K562 (cell line): ENCODE data around the gene RNF187. TPM values are rescaled to one million over a fixed set of nuclear protein-coding genes. Genes with fewer than 3 reads are reported as not detected.

ENCODE experiments used
- ATAC-seq: fragments of 200-7000 bp; cut with Tn5 transposase; 3 replicates; pipeline ENCODE4 v1.9.1; 2020; ENCODE audit warnings: moderate library complexity
- BruUV-seq: library from RNA; stranded (reverse); fragments of 400-500 nt; replicated peaks from 2 replicates; lab custom pipeline; 2021; lab: Mats Ljungman, UMichigan
- CTCF ChIA-PET: fragments of 300-600 bp; formaldehyde crosslinking; extraction: SDS; loops from one replicate; lab custom pipeline; 2021; ENCODE audit warnings: low intra/inter-chr PET ratio; lab: Yijun Ruan, JAX
- POLR2A ChIA-PET: fragments of 300-600, 350-650 bp; sonication (Branson Sonifier 250); formaldehyde crosslinking; extraction: SDS; loops from one replicate; lab custom pipeline; 2021; ENCODE audit warnings: antibody characterized with exemption, inconsistent platforms; lab: Yijun Ruan, JAX
- DNase-seq, 4 experiments: peaks; one replicate each; pipeline versions ENCODE4 v3.0.0 to v3.0.0-alpha.2; 2011 to 2018; ENCODE audit warnings: low spot score in 3 of 4, mixed read lengths in 3 of 4; ENCODE audit errors: extremely low read depth in 1 of 4
- FAIRE-seq: peaks from 2 replicates; lab custom pipeline; 2011; peaks lifted over from hg19 to GRCh38; lab: Jason Lieb, UNC
- H2AFZ ChIP-seq: 2 replicates; pipeline ENCODE4 v1.6.0; 2011; ENCODE audit warnings: low read depth, low read length, control low read depth, inconsistent platforms
- H3K27ac ChIP-seq: fragments of 200-600 bp; 3 replicates; pipeline ENCODE4 v1.8.0; 2011; ENCODE audit warnings: low read depth, mild to moderate bottlenecking, control low read depth, inconsistent platforms, low read length, moderate library complexity, mixed read lengths; ENCODE audit errors: extremely low read depth
- H3K27me3 ChIP-seq, 2 experiments: fragments of 300-600 bp in 1 of 2; 2 replicates in 1 of 2; 3 replicates in 1 of 2; pipeline versions ENCODE4 v1.6.0 to v1.8.0; 2011; ENCODE audit warnings: inconsistent platforms in 2 of 2, low read length in 2 of 2, mild to moderate bottlenecking in 1 of 2, mixed read lengths in 1 of 2, moderate library complexity in 1 of 2; ENCODE audit not compliant: control insufficient read depth in 2 of 2, insufficient read depth in 2 of 2
- H3K36me3 ChIP-seq: fragments of 300-600 bp; 3 replicates; pipeline ENCODE4 v1.8.0; 2011; ENCODE audit warnings: mild to moderate bottlenecking, low read length, inconsistent platforms; ENCODE audit not compliant: control insufficient read depth, insufficient read depth
- H3K4me1 ChIP-seq, 2 experiments: fragments of 200-600 bp in 1 of 2; replicated peaks in 1 of 2; 2 replicates in 1 of 2; 3 replicates in 1 of 2; pipeline versions ENCODE4 v1.5.1 to v1.8.0; 2011; ENCODE audit warnings: inconsistent platforms in 2 of 2, low read length in 2 of 2, mild to moderate bottlenecking in 1 of 2, mixed read lengths in 1 of 2, moderate library complexity in 1 of 2; ENCODE audit not compliant: control insufficient read depth in 2 of 2, insufficient read depth in 2 of 2
- H3K4me2 ChIP-seq: 2 replicates; pipeline ENCODE4 v1.6.1; 2011; ENCODE audit warnings: low read length, control low read depth, inconsistent platforms, mixed read lengths; ENCODE audit not compliant: insufficient read depth
- H3K4me3 ChIP-seq: fragments of 200-600 bp; sonication (generic), shearing (Covaris generic); 2 replicates; pipeline ENCODE4 v1.5.1; 2016; ENCODE audit warnings: control low read depth, inconsistent platforms
- H3K79me2 ChIP-seq: fragments of 200-600 bp; 3 replicates; pipeline ENCODE4 v1.8.0; 2011; ENCODE audit warnings: low read length, inconsistent platforms; ENCODE audit not compliant: control insufficient read depth, insufficient read depth
- H3K9ac ChIP-seq, 2 experiments: 2 replicates each; pipeline versions ENCODE4 v1.6.0 to v1.6.1; 2011; ENCODE audit warnings: low read depth in 2 of 2, low read length in 2 of 2, control low read depth in 1 of 2, inconsistent platforms in 1 of 2, mild to moderate bottlenecking in 1 of 2, mixed read lengths in 1 of 2; ENCODE audit not compliant: insufficient read depth in 1 of 2
- H3K9me1 ChIP-seq: one replicate; pipeline ENCODE4 v1.6.0; 2011; ENCODE audit warnings: inconsistent platforms, mild to moderate bottlenecking, low read length, moderate library complexity; ENCODE audit not compliant: control insufficient read depth, insufficient read depth
- H3K9me3 ChIP-seq: replicated peaks from 2 replicates; pipeline ENCODE4 v1.5.1; 2011; ENCODE audit warnings: low read depth, low read length, inconsistent platforms; ENCODE audit not compliant: control insufficient read depth, insufficient read depth
- H4K20me1 ChIP-seq: replicated peaks from 2 replicates; pipeline ENCODE4 v1.6.1; 2011; ENCODE audit warnings: low read length, inconsistent platforms, mixed read lengths; ENCODE audit not compliant: control insufficient read depth, insufficient read depth
- ATF1 ChIP-seq, 2 experiments: fragments of 450-650 bp in 1 of 2; IDR thresholded peaks; 2 replicates each; pipeline ENCODE4 v1.6.1; 2016; ENCODE audit warnings: missing compliant biosample characterization in 1 of 2, missing genetic modification characterization in 1 of 2
- E2F3 ChIP-seq: fragments of 250-450 bp; sonication (Bioruptor Pico); IDR thresholded peaks from 2 replicates; pipeline ENCODE4 v1.4.0; 2020; ENCODE audit warnings: mild to moderate bottlenecking
- FOS ChIP-seq: IDR thresholded peaks from 3 replicates; pipeline ENCODE4 v1.6.1; 2011; ENCODE audit not compliant: insufficient read length; ENCODE audit errors: extremely low read depth
- RUNX1 ChIP-seq: sonication (generic); IDR thresholded peaks from 2 replicates; pipeline ENCODE4 v1.6.1; 2016; ENCODE audit warnings: antibody characterized with exemption, low read depth
- ZNF41 ChIP-seq: fragments of 250-450 bp; sonication (Bioruptor Pico); conservative IDR thresholded peaks from 2 replicates; pipeline ENCODE4 v1.4.0; 2020; ENCODE audit warnings: mild to moderate bottlenecking
- ZNF589 ChIP-seq: fragments of 200-800 bp; sonication (Bioruptor generic); IDR thresholded peaks from 2 replicates; pipeline ENCODE4 v1.6.1; 2016; ENCODE audit warnings: low read depth, missing genetic modification characterization, missing compliant biosample characterization
- WGBS: fragments of 100-300 bp; shearing (Covaris generic); methylation state at CpG from one replicate; pipeline ENCODE4 v1.1.6; 2016; ENCODE audit warnings: low coverage, mixed read lengths; ENCODE audit not compliant: insufficient coverage; ENCODE audit errors: missing lambda C conversion rate; 5-methylcytosine and 5-hydroxymethylcytosine counted together
- in situ Hi-C: fragments of 300-500 bp; cut with MboI; formaldehyde crosslinking; loops from 4 replicates; pipeline ENCODE4 v1.15.0; 2018; ENCODE audit warnings: inconsistent platforms, mixed read lengths
- intact Hi-C: fragments of 100-400 bp; cut with micrococcal nuclease; formaldehyde crosslinking; loops from 2 replicates; pipeline ENCODE4 v1.14.2; 2022
- polyA plus RNA-seq, 8 experiments: library from polyadenylated mRNA; depleted of rRNA in 4 of 8; stranded (reverse) in 5 of 8; unstranded in 3 of 8; fragments of >200 nt; fragmentation: Nextera tagmentation in 2 of 8; fragmentation: Illumina TruSeq in 1 of 8; extraction: Ambion mirVana in 2 of 8; extraction: Trizol in 1 of 8; gene quantifications; 2 replicates each; pipeline versions ENCODE4 v1.2.1 to v1.2.3, GENCODE V29; 2011 to 2014; ENCODE audit warnings: inconsistent platforms in 1 of 8, missing spikeins in 1 of 8
- total RNA-seq, 7 experiments: library from RNA; depleted of rRNA in 6 of 7; stranded (reverse); fragments of >200 nt in 6 of 7; fragmentation: Illumina TruSeq in 2 of 7; extraction: Trizol in 2 of 7; gene quantifications; 2 replicates each; pipeline versions ENCODE4 v1.2.1 to v1.2.3, GENCODE V29; 2011 to 2021; ENCODE audit warnings: low replicate concordance in 1 of 7
- TF ChIP-seq, protein P1 (sequence below): fragments of 450-650 bp; IDR thresholded peaks from 2 replicates; pipeline ENCODE4 v1.6.1; 2017; ENCODE audit warnings: antibody characterized with exemption, mild to moderate bottlenecking
- TF ChIP-seq, protein P2 (sequence below): fragments of 200-800 bp; sonication (Bioruptor generic); IDR thresholded peaks from 2 replicates; pipeline ENCODE4 v1.6.1; 2016; ENCODE audit warnings: missing genetic modification characterization, missing compliant biosample characterization

Gene RNF187
- total and polyA plus RNA-seq, 9 of the 15 experiments (the other 6 are each of a cell fraction or from before 2014, with no cell fraction given) = 2.3 to 119 (median 41.9) TPM

DNA sequence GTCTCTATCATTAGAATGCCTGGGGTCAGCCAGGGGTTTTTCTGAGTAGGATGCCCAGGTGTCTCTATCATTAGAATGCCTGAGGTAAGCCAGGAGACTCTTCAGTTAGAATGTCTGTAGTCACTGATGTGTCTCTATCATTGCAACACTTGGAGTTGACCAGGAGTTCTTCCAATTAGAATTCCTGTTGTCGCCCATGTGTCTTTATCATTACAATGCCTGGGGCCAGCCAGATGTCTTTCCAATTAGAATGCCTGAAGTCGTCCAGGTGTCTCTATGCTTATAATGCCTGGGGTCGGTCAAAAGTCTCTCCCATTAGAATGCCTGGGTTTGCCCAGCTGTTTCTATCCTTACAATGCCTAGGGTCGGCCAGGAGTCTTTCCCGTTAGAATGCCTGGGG lies 55.8 kb downstream of the RNF187 start:
- FAIRE-seq (no peak), DNase-seq (no peak), ATAC-seq (no peak)
- WGBS = 0% methylated on average over 5 of the region's 5 CpGs
- no peak overlapping the region for H3K4me2 ChIP-seq
- H3K4me1 ChIP-seq = no peaks in the 10 kb centered on the region
- H3K4me3 ChIP-seq = no peak overlapping the region
- no peak overlapping the region for H2AFZ ChIP-seq
- CTCF ChIA-PET = no interaction called here
- POLR2A ChIA-PET = no interaction called here
- H3K9me1 ChIP-seq = no peaks in the 10 kb centered on the region
- BruUV-seq = no TSS peak
- no peak overlapping the region for H3K27ac ChIP-seq
- intact Hi-C loops = no loop called here
- no peak overlapping the region for H3K9ac ChIP-seq
- no peaks in the 10 kb centered on the region for H4K20me1 ChIP-seq
- in situ Hi-C loops = no loop called here
- H3K27me3 ChIP-seq = no peaks in the 10 kb centered on the region
- H3K79me2 ChIP-seq = no peaks in the 10 kb centered on the region
- no peaks in the 10 kb centered on the region for H3K9me3 ChIP-seq
- no peaks in the 10 kb centered on the region for H3K36me3 ChIP-seq
- TF ChIP-seq ZNF41 = no peak
- no peak for TF ChIP-seq FOS
- TF ChIP-seq, protein P1, sequence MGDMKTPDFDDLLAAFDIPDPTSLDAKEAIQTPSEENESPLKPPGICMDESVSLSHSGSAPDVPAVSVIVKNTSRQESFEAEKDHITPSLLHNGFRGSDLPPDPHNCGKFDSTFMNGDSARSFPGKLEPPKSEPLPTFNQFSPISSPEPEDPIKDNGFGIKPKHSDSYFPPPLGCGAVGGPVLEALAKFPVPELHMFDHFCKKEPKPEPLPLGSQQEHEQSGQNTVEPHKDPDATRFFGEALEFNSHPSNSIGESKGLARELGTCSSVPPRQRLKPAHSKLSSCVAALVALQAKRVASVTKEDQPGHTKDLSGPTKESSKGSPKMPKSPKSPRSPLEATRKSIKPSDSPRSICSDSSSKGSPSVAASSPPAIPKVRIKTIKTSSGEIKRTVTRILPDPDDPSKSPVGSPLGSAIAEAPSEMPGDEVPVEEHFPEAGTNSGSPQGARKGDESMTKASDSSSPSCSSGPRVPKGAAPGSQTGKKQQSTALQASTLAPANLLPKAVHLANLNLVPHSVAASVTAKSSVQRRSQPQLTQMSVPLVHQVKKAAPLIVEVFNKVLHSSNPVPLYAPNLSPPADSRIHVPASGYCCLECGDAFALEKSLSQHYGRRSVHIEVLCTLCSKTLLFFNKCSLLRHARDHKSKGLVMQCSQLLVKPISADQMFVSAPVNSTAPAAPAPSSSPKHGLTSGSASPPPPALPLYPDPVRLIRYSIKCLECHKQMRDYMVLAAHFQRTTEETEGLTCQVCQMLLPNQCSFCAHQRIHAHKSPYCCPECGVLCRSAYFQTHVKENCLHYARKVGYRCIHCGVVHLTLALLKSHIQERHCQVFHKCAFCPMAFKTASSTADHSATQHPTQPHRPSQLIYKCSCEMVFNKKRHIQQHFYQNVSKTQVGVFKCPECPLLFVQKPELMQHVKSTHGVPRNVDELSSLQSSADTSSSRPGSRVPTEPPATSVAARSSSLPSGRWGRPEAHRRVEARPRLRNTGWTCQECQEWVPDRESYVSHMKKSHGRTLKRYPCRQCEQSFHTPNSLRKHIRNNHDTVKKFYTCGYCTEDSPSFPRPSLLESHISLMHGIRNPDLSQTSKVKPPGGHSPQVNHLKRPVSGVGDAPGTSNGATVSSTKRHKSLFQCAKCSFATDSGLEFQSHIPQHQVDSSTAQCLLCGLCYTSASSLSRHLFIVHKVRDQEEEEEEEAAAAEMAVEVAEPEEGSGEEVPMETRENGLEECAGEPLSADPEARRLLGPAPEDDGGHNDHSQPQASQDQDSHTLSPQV = no peak
- no peak for TF ChIP-seq RUNX1
- TF ChIP-seq, protein P2, sequence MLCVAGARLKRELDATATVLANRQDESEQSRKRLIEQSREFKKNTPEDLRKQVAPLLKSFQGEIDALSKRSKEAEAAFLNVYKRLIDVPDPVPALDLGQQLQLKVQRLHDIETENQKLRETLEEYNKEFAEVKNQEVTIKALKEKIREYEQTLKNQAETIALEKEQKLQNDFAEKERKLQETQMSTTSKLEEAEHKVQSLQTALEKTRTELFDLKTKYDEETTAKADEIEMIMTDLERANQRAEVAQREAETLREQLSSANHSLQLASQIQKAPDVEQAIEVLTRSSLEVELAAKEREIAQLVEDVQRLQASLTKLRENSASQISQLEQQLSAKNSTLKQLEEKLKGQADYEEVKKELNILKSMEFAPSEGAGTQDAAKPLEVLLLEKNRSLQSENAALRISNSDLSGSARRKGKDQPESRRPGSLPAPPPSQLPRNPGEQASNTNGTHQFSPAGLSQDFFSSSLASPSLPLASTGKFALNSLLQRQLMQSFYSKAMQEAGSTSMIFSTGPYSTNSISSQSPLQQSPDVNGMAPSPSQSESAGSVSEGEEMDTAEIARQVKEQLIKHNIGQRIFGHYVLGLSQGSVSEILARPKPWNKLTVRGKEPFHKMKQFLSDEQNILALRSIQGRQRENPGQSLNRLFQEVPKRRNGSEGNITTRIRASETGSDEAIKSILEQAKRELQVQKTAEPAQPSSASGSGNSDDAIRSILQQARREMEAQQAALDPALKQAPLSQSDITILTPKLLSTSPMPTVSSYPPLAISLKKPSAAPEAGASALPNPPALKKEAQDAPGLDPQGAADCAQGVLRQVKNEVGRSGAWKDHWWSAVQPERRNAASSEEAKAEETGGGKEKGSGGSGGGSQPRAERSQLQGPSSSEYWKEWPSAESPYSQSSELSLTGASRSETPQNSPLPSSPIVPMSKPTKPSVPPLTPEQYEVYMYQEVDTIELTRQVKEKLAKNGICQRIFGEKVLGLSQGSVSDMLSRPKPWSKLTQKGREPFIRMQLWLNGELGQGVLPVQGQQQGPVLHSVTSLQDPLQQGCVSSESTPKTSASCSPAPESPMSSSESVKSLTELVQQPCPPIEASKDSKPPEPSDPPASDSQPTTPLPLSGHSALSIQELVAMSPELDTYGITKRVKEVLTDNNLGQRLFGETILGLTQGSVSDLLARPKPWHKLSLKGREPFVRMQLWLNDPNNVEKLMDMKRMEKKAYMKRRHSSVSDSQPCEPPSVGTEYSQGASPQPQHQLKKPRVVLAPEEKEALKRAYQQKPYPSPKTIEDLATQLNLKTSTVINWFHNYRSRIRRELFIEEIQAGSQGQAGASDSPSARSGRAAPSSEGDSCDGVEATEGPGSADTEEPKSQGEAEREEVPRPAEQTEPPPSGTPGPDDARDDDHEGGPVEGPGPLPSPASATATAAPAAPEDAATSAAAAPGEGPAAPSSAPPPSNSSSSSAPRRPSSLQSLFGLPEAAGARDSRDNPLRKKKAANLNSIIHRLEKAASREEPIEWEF (CRISPR knock-in tag) = no peak
- TF ChIP-seq ATF1 (CRISPR knock-in tag; IDR thresholded peaks at IDR 0.05) = no peak
- TF ChIP-seq ATF1 (tag; IDR thresholded peaks at IDR 0.05) = no peak
- TF ChIP-seq ZNF589 = no peak
- no peak for TF ChIP-seq E2F3 (CRISPR knock-in tag)
